Naive thymus-derived CD4-positive, alpha-beta T cell (primary cell): Measurements from ENCODE around the gene CYP4V2. TPM values are rescaled to one million over a fixed set of nuclear protein-coding genes. Genes with fewer than 3 reads are reported as not detected.

Source experiments
- ATAC-seq: fragments of 150-1000 bp; cut with Tn5 transposase; 2 replicates; pipeline ENCODE4 v1.10.0; 2021; ENCODE audit warnings: mild to moderate bottlenecking, moderate library complexity
- CTCF ChIA-PET: fragments of 350-600 bp; sonication (Branson Sonifier 250); formaldehyde crosslinking; loops from one replicate; lab custom pipeline; 2021; ENCODE audit warnings: antibody characterized with exemption; lab: Charles Lee
- POLR2A ChIA-PET: fragments of 350-600 bp; sonication (Branson Sonifier 250); formaldehyde crosslinking; loops from one replicate; lab custom pipeline; 2021; ENCODE audit warnings: antibody characterized with exemption, inconsistent platforms; lab: Charles Lee
- DNase-seq, 9 donors: peaks; one replicate each; pipeline versions ENCODE4 v3.0.0 to v3.0.0-alpha.2; 2020 to 2022; ENCODE audit warnings: mixed read lengths in 1 of 9
- H3K27ac ChIP-seq: one replicate; pipeline ENCODE4 v1.7.0; 2013; ENCODE audit warnings: mild to moderate bottlenecking, low read depth, low read length, moderate library complexity
- H3K27me3 ChIP-seq, 2 donors: one replicate each; pipeline ENCODE4 v1.7.0; 2013; ENCODE audit warnings: low read length in 2 of 2, mild to moderate bottlenecking in 2 of 2, moderate library complexity in 2 of 2; ENCODE audit not compliant: control insufficient read depth in 2 of 2, insufficient read depth in 2 of 2
- H3K36me3 ChIP-seq, 3 experiments: 1 replicate in 2 of 3; 2 replicates in 1 of 3; pipeline ENCODE4 v1.7.0; 2013; ENCODE audit warnings: low read length in 3 of 3, mild to moderate bottlenecking in 3 of 3, moderate library complexity in 1 of 3; ENCODE audit not compliant: insufficient read depth in 3 of 3, control insufficient read depth in 2 of 3
- H3K4me1 ChIP-seq, 2 donors: one replicate each; pipeline ENCODE4 v1.7.0; 2013; ENCODE audit warnings: low read length in 2 of 2, mild to moderate bottlenecking in 2 of 2, moderate library complexity in 1 of 2; ENCODE audit not compliant: control insufficient read depth in 2 of 2, insufficient read depth in 2 of 2
- H3K4me3 ChIP-seq: 2 replicates; pipeline ENCODE4 v1.7.0; 2013; ENCODE audit warnings: mild to moderate bottlenecking, low read length
- H3K9me3 ChIP-seq, 3 experiments: 1 replicate in 2 of 3; 2 replicates in 1 of 3; pipeline ENCODE4 v1.7.0; 2013; ENCODE audit warnings: low read length in 3 of 3; ENCODE audit not compliant: control insufficient read depth in 2 of 3
- H3K27ac Mint-ChIP-seq, 9 donors: one replicate each; pipeline ENCODE4 v1.8.0; 2020 to 2022; ENCODE audit warnings: mixed read lengths in 9 of 9, mild to moderate bottlenecking in 8 of 9, moderate library complexity in 5 of 9, inconsistent platforms in 2 of 9
- H3K27me3 Mint-ChIP-seq, 5 donors: one replicate each; pipeline ENCODE4 v1.8.0; 2021 to 2022; ENCODE audit warnings: mixed read lengths in 5 of 5, mild to moderate bottlenecking in 1 of 5
- H3K36me3 Mint-ChIP-seq, 5 donors: one replicate each; pipeline ENCODE4 v1.8.0; 2020 to 2022; ENCODE audit warnings: mixed read lengths in 5 of 5, mild to moderate bottlenecking in 3 of 5, inconsistent platforms in 1 of 5
- H3K4me1 Mint-ChIP-seq, 7 donors: one replicate each; pipeline ENCODE4 v1.8.0; 2020 to 2022; ENCODE audit warnings: mixed read lengths in 7 of 7, mild to moderate bottlenecking in 3 of 7, inconsistent platforms in 1 of 7
- H3K4me3 Mint-ChIP-seq, 10 donors: one replicate each; pipeline ENCODE4 v1.8.0; 2020 to 2022; ENCODE audit warnings: mild to moderate bottlenecking in 10 of 10, mixed read lengths in 10 of 10, moderate library complexity in 6 of 10, inconsistent platforms in 2 of 10
- H3K9me3 Mint-ChIP-seq, 11 donors: one replicate each; pipeline ENCODE4 v1.8.0; 2020 to 2022; ENCODE audit warnings: mixed read lengths in 11 of 11, mild to moderate bottlenecking in 4 of 11, inconsistent platforms in 1 of 11, moderate library complexity in 1 of 11
- intact Hi-C, 2 donors: fragments of 100-400 bp; cut with micrococcal nuclease; formaldehyde crosslinking; loops; one replicate each; pipeline ENCODE4 v1.15.1; 2023
- polyA plus RNA-seq, 2 donors: library from polyadenylated mRNA; unstranded; fragments of 300-500 nt; fragmentation: Illumina TruSeq; gene quantifications; one replicate each; pipeline ENCODE4 v1.2.3, GENCODE V29; 2021
- total RNA-seq, 6 experiments: library from RNA in 5 of 6; stranded (reverse) in 5 of 6; gene quantifications; 1 replicate in 5 of 6; 2 replicates in 1 of 6; pipeline ENCODE4 v1.2.3 and lab custom pipeline; 2021 to 2026

Gene CYP4V2
- total and polyA plus RNA-seq, 7 experiments from 2014 or later: 16.0 to 41.4 (median 26.0) TPM

GRCh38 chr4:186149872-186150271, 41.5 kb upstream of the CYP4V2 start:
- DNase-seq: peak in 3 of 9 donors; percentile 17 to 38 (median 29)
- H3K27me3 Mint-ChIP-seq: peaks cover 42 to 56% (median 46%) of the 10 kb centered on the region in 5 donors
- peaks cover 0 to 5% (median 0%) of the 10 kb centered on the region in 5 donors for H3K36me3 Mint-ChIP-seq
- CTCF ChIA-PET: interaction anchor here (0.7 to 1.2 kb wide), 2 partner anchors 7 to 52 kb away, joined by 3 to 4 read pairs; no protein-coding TSS in a partner anchor
- H3K9me3 Mint-ChIP-seq: no peaks in the 10 kb centered on the region
- Histone ChIP-seq H3K27me3 (peaks cover 0 to 11% of the 10 kb centered on the region in 2 donors), H3K27ac (no peak overlapping the region), H3K36me3 (no peaks in the 10 kb centered on the region), H3K4me1 (no peaks in the 10 kb centered on the region), H3K4me3 (no peak overlapping the region), H3K9me3 (no peaks in the 10 kb centered on the region)
- POLR2A ChIA-PET: interaction anchor here (0.6 kb wide), 1 partner anchor 43 kb away, joined by 3 read pairs; no protein-coding TSS in a partner anchor
- peaks cover 0 to 10% (median 6%) of the 10 kb centered on the region in 7 donors for H3K4me1 Mint-ChIP-seq
- intact Hi-C loops: loop anchor here in 1 of 2 donors (1.0 to 2.0 kb wide), 2 partner anchors 51 to 437 kb away; no protein-coding TSS in a partner anchor
- H3K27ac Mint-ChIP-seq: peak overlapping the region in 1 of 9 donors; percentile 22
- ATAC-seq: no peak
- H3K4me3 Mint-ChIP-seq: no peak overlapping the region

GRCh38 chr4:186150926-186151325, 40.4 kb upstream of the CYP4V2 start:
- CTCF ChIA-PET: interaction anchor here (0.7 kb wide), 1 partner anchor 8 kb away, joined by 3 read pairs; no protein-coding TSS in a partner anchor
- peaks cover 0 to 8% (median 5%) of the 10 kb centered on the region in 7 donors for H3K4me1 Mint-ChIP-seq
- H3K4me3 Mint-ChIP-seq: no peak overlapping the region
- no peak overlapping the region for H3K27ac Mint-ChIP-seq
- Histone ChIP-seq H3K4me3 (no peak overlapping the region), H3K4me1 (no peaks in the 10 kb centered on the region), H3K27me3 (peaks cover 0 to 3% of the 10 kb centered on the region in 2 donors), H3K36me3 (no peaks in the 10 kb centered on the region), H3K27ac (no peak overlapping the region), H3K9me3 (no peaks in the 10 kb centered on the region)
- peaks cover 33 to 54% (median 38%) of the 10 kb centered on the region in 5 donors for H3K27me3 Mint-ChIP-seq
- intact Hi-C loops: loop anchor here in 1 of 2 donors (1.0 to 2.0 kb wide), 2 partner anchors 50 to 436 kb away; no protein-coding TSS in a partner anchor
- peaks cover 0 to 3% (median 0%) of the 10 kb centered on the region in 5 donors for H3K36me3 Mint-ChIP-seq
- H3K9me3 Mint-ChIP-seq: no peaks in the 10 kb centered on the region
- ATAC-seq (no peak), DNase-seq (no peak)
- POLR2A ChIA-PET: no interaction called here

- intact Hi-C loops: loop anchor here in 1 of 2 donors (2.0 kb wide), 1 partner anchor 435 kb away; no protein-coding TSS in a partner anchor
- Histone ChIP-seq H3K9me3 (no peaks in the 10 kb centered on the region), H3K4me1 (no peaks in the 10 kb centered on the region), H3K4me3 (no peak overlapping the region), H3K36me3 (no peaks in the 10 kb centered on the region), H3K27me3 (peaks cover 0 to 3% of the 10 kb centered on the region in 2 donors), H3K27ac (no peak overlapping the region)
- CTCF ChIA-PET: no interaction called here
- POLR2A ChIA-PET: no interaction called here
- H3K9me3 Mint-ChIP-seq: no peaks in the 10 kb centered on the region
- DNase-seq (no peak), ATAC-seq (no peak)
- peaks cover 0 to 10% (median 4%) of the 10 kb centered on the region in 7 donors for H3K4me1 Mint-ChIP-seq
- no peak overlapping the region for H3K27ac Mint-ChIP-seq
- peaks cover 0 to 3% (median 0%) of the 10 kb centered on the region in 5 donors for H3K36me3 Mint-ChIP-seq
- no peak overlapping the region for H3K4me3 Mint-ChIP-seq
- H3K27me3 Mint-ChIP-seq: peaks cover 28 to 49% (median 32%) of the 10 kb centered on the region in 5 donors
Observed at GRCh38 chr4:186151499-186151898, 39.9 kb upstream of the CYP4V2 start.

GRCh38 chr4:186158021-186158813, 33.1 kb upstream of the CYP4V2 start:
- ChIA-PET POLR2A (interaction anchor here (2.0 kb wide), 1 partner anchor 33 kb away, joined by 7 read pairs; the partner anchor contains the start of gene CYP4V2), CTCF (no interaction called here)
- no peaks in the 10 kb centered on the region for H3K9me3 Mint-ChIP-seq
- H3K36me3 Mint-ChIP-seq: peaks cover 0 to 3% (median 0%) of the 10 kb centered on the region in 5 donors
- H3K27me3 ChIP-seq: no peaks in the 10 kb centered on the region
- H3K27ac Mint-ChIP-seq: peak overlapping the region in 1 of 9 donors; percentile 79
- DNase-seq: no peak
- H3K4me1 ChIP-seq: no peaks in the 10 kb centered on the region
- H3K27me3 Mint-ChIP-seq: peaks cover 4 to 17% (median 9%) of the 10 kb centered on the region in 5 donors
- no peak for ATAC-seq
- H3K9me3 ChIP-seq: no peaks in the 10 kb centered on the region
- no peak overlapping the region for H3K27ac ChIP-seq
- intact Hi-C loops: no loop called here
- H3K36me3 ChIP-seq: no peaks in the 10 kb centered on the region
- no peak overlapping the region for H3K4me3 ChIP-seq
- H3K4me3 Mint-ChIP-seq: no peak overlapping the region
- H3K4me1 Mint-ChIP-seq: peaks cover 0 to 17% (median 6%) of the 10 kb centered on the region in 7 donors

- peaks cover 0 to under 1% (median 0%) of the 10 kb centered on the region in 5 donors for H3K36me3 Mint-ChIP-seq
- Histone ChIP-seq H3K36me3 (no peaks in the 10 kb centered on the region), H3K9me3 (no peaks in the 10 kb centered on the region), H3K4me1 (no peaks in the 10 kb centered on the region), H3K27me3 (no peaks in the 10 kb centered on the region), H3K4me3 (no peak overlapping the region), H3K27ac (no peak overlapping the region)
- CTCF ChIA-PET: interaction anchor here (1.1 kb wide), 1 partner anchor 30 kb away, joined by 3 read pairs; no protein-coding TSS in a partner anchor
- H3K9me3 Mint-ChIP-seq: no peaks in the 10 kb centered on the region
- H3K4me1 Mint-ChIP-seq: peaks cover 0 to 17% (median 6%) of the 10 kb centered on the region in 7 donors
- DNase-seq (no peak), ATAC-seq (no peak)
- H3K27me3 Mint-ChIP-seq: peaks cover 0 to 10% (median 4%) of the 10 kb centered on the region in 5 donors
- no peak overlapping the region for H3K27ac Mint-ChIP-seq
- H3K4me3 Mint-ChIP-seq: no peak overlapping the region
- POLR2A ChIA-PET: interaction anchor here (0.9 to 2.0 kb wide), 2 partner anchors 32 to 37 kb away, joined by 3 to 7 read pairs; partner anchors contain the start of gene CYP4V2
- intact Hi-C loops: no loop called here
Observed at GRCh38 chr4:186158966-186159365, 32.4 kb upstream of the CYP4V2 start.

- Histone ChIP-seq H3K9me3 (no peaks in the 10 kb centered on the region), H3K4me3 (no peak overlapping the region), H3K4me1 (no peaks in the 10 kb centered on the region), H3K27me3 (no peaks in the 10 kb centered on the region), H3K27ac (no peak overlapping the region), H3K36me3 (no peaks in the 10 kb centered on the region)
- peaks cover 0 to 17% (median 6%) of the 10 kb centered on the region in 7 donors for H3K4me1 Mint-ChIP-seq
- H3K4me3 Mint-ChIP-seq: no peak overlapping the region
- intact Hi-C loops: loop anchor here in 1 of 2 donors (2.0 kb wide), 1 partner anchor 31 kb away; the partner anchor contains the start of gene CYP4V2
- H3K9me3 Mint-ChIP-seq: no peaks in the 10 kb centered on the region
- H3K27ac Mint-ChIP-seq: no peak overlapping the region
- peaks cover 0 to 8% (median 2%) of the 10 kb centered on the region in 5 donors for H3K27me3 Mint-ChIP-seq
- POLR2A ChIA-PET: interaction anchor here (0.9 to 2.0 kb wide), 2 partner anchors 32 to 36 kb away, joined by 3 to 7 read pairs; partner anchors contain the start of gene CYP4V2
- CTCF ChIA-PET: interaction anchor here (1.1 kb wide), 1 partner anchor 29 kb away, joined by 3 read pairs; no protein-coding TSS in a partner anchor
- no peaks in the 10 kb centered on the region for H3K36me3 Mint-ChIP-seq
- no peak for DNase-seq
- no peak for ATAC-seq
Observed at GRCh38 chr4:186159613-186160012, 31.8 kb upstream of the CYP4V2 start.
